Heart left ventricle (tissue), 13 donors: ENCODE data around the gene SERPINB8.

Experiments used
- POLR2A ChIP-seq, 2 donors: fragments of 450-650 bp; IDR thresholded peaks; one replicate each; pipeline ENCODE4 v1.6.1; 2017; ENCODE audit warnings: antibody characterized with exemption in 2 of 2, mild to moderate bottlenecking in 2 of 2, moderate library complexity in 2 of 2
- TF ChIP-seq, protein P1 (sequence below), 12 donors: fragments of 200-600 bp; sonication (generic) in 4 of 12; IDR thresholded peaks; one replicate each; pipeline versions ENCODE4 v1.5.0 to v1.8.0; 2018 to 2022; ENCODE audit warnings: antibody characterized with exemption in 12 of 12, mild to moderate bottlenecking in 5 of 12
- donor health status: ischemic (EF 13 %, LVEDD 7.1; RV severe dilation, severe dysfunction).
- donor health status: DM: no; HTN: yes; CAD: no.
- donor health status: DM: no; HTN: no; CAD: no.
- donor health status: ischemic (EF 25% LVEDD 6.9; RV normal size, moderate dysfunction).
- donor health status: ischemic (EF 25% LVEDD 5.7; RV mildly dilated, moderate dysfunction).
- donor health status: ischemic (EF 35%, LVEDD 5.7; RV mildly dilated, moderate dysfunction).
- donor health status: nonischemic (EF 11% LVEDD 7.7; RV severe dilation, severe dysfunction).
- donor health status: DM: yes; HTN: yes; CAD: no.
- donor health status: PGD.
- donor health status: ischemic (EF 29% LVEDD 5.4; RV normal size, mild dysfunction).
- donor health status: nonischemic (EF 23%, LVEDD 6.1; RV moderate dilation, normal function).

- no peak for TF ChIP-seq POLR2A (IDR thresholded peaks at IDR 0.05)
- TF ChIP-seq, protein P1, sequence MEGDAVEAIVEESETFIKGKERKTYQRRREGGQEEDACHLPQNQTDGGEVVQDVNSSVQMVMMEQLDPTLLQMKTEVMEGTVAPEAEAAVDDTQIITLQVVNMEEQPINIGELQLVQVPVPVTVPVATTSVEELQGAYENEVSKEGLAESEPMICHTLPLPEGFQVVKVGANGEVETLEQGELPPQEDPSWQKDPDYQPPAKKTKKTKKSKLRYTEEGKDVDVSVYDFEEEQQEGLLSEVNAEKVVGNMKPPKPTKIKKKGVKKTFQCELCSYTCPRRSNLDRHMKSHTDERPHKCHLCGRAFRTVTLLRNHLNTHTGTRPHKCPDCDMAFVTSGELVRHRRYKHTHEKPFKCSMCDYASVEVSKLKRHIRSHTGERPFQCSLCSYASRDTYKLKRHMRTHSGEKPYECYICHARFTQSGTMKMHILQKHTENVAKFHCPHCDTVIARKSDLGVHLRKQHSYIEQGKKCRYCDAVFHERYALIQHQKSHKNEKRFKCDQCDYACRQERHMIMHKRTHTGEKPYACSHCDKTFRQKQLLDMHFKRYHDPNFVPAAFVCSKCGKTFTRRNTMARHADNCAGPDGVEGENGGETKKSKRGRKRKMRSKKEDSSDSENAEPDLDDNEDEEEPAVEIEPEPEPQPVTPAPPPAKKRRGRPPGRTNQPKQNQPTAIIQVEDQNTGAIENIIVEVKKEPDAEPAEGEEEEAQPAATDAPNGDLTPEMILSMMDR (IDR thresholded peaks at IDR 0.05), result peak; percentile 50 to 77 (median 62)
These were observed 33.5 kb upstream of the SERPINB8 start for GRCh38 chr18:63936156-63936931.
